DMS114 treated with DMSO at 0.1 percent for 48 hours (cell line): Measurements from ENCODE around the gene LYPLA2.
A peak's percentile ranks its signal among the peaks of the same experiment; 100 is the strongest.
"Not testable (repeated sequence)": the region's sequence is repeated elsewhere in the genome, so short reads cannot be mapped to it uniquely, and the experiment has no call there.

Experiments used
- DNase-seq: peaks from one replicate; lab custom pipeline; 2025; ENCODE audit not compliant: unreplicated experiment; lab: John Stamatoyannopoulos, UW

LYPLA2 gene

GRCh38 chr1:23825762-23826522, 35.0 kb downstream of the LYPLA2 start:
- DNase-seq = no peak

GRCh38 chr1:23826590-23826989, 35.6 kb downstream of the LYPLA2 start:
- DNase-seq = not testable (repeated sequence)

- DNase-seq = no peak
Measured at GRCh38 chr1:23827717-23828116, 36.8 kb downstream of the LYPLA2 start.

GRCh38 chr1:23834156-23834555, 43.2 kb downstream of the LYPLA2 start:
- not testable (repeated sequence) for DNase-seq

GRCh38 chr1:23836037-23836436, 45.1 kb downstream of the LYPLA2 start:
- DNase-seq = no peak

- no peak for DNase-seq
Measured at GRCh38 chr1:23837908-23838307, 47.0 kb downstream of the LYPLA2 start.

GRCh38 chr1:23838401-23838866, 47.5 kb downstream of the LYPLA2 start:
- DNase-seq = peak; percentile 47

GRCh38 chr1:23843644-23844043, 52.7 kb downstream of the LYPLA2 start:
- DNase-seq = no peak
